H1 (cell line): Measurements from ENCODE around the gene KIAA1671. TPM values are rescaled to one million over a fixed set of nuclear protein-coding genes. Genes with fewer than 3 reads are reported as not detected.
A peak's percentile ranks its signal among the peaks of the same experiment; 100 is the strongest.

ENCODE experiments used
- CTCF ChIA-PET: fragments of 300-600 bp; sonication (Branson Sonifier 250); formaldehyde crosslinking; loops from one replicate; lab custom pipeline; 2021; ENCODE audit not compliant: partially characterized antibody; lab: Charles Lee
- POLR2A ChIA-PET: fragments of 300-600 bp; sonication (Branson Sonifier 250); formaldehyde crosslinking; loops from one replicate; lab custom pipeline; 2021; ENCODE audit warnings: inconsistent platforms; ENCODE audit not compliant: partially characterized antibody; lab: Charles Lee
- DNase-seq, 2 experiments: peaks; one replicate each; pipeline versions ENCODE4 v3.0.0 to v3.0.0-alpha.2; 2010 to 2022; ENCODE audit warnings: low spot score in 2 of 2, low read depth in 1 of 2, mixed read lengths in 1 of 2
- FAIRE-seq: peaks from 2 replicates; lab custom pipeline; 2011; peaks lifted over from hg19 to GRCh38; lab: Jason Lieb, UNC
- H2AFZ ChIP-seq: 2 replicates; pipeline ENCODE4 v1.8.1; 2012; ENCODE audit warnings: low read length, inconsistent platforms
- H2AK5ac ChIP-seq: 2 replicates; pipeline ENCODE4 v1.6.1; 2013; ENCODE audit warnings: low read depth, low read length
- H2BK120ac ChIP-seq: replicated peaks from 2 replicates; pipeline ENCODE3; 2013; ENCODE audit warnings: low read depth, low read length, inconsistent platforms
- H2BK12ac ChIP-seq: 2 replicates; pipeline ENCODE4 v1.6.1; 2013; ENCODE audit warnings: low read depth, low read length
- H2BK15ac ChIP-seq: 2 replicates; pipeline ENCODE4 v1.6.1; 2013; ENCODE audit warnings: low read length
- H2BK20ac ChIP-seq: 2 replicates; pipeline ENCODE4 v1.6.1; 2013; ENCODE audit warnings: low read length
- H2BK5ac ChIP-seq: 2 replicates; pipeline ENCODE4 v1.6.1; 2013; ENCODE audit warnings: low read depth, low read length
- H3K14ac ChIP-seq: 2 replicates; pipeline ENCODE4 v1.6.1; 2013; ENCODE audit warnings: inconsistent platforms; ENCODE audit not compliant: insufficient read length
- H3K18ac ChIP-seq: 2 replicates; pipeline ENCODE4 v1.6.1; 2013; ENCODE audit warnings: low read length; ENCODE audit errors: extremely low read depth
- H3K23ac ChIP-seq: 2 replicates; pipeline ENCODE4 v1.6.1; 2013; ENCODE audit warnings: inconsistent platforms; ENCODE audit not compliant: insufficient read length
- H3K23me2 ChIP-seq: 2 replicates; pipeline ENCODE4 v1.6.1; 2013; ENCODE audit warnings: low read depth, low read length
- H3K27ac ChIP-seq: 2 replicates; pipeline ENCODE4 v1.6.1; 2011; ENCODE audit warnings: low read depth, low read length, inconsistent platforms
- H3K27me3 ChIP-seq, 4 experiments: replicated peaks in 1 of 4; 1 replicate in 1 of 4; 2 replicates in 3 of 4; pipeline versions ENCODE4 v1.6.1 to v1.8.1; 2011 to 2013; ENCODE audit warnings: low read length in 3 of 4, mild to moderate bottlenecking in 3 of 4, inconsistent platforms in 2 of 4, mixed read lengths in 2 of 4, moderate library complexity in 1 of 4; ENCODE audit not compliant: control insufficient read depth in 3 of 4, insufficient read depth in 3 of 4; ENCODE audit errors: extremely low read depth in 1 of 4
- H3K36me3 ChIP-seq, 4 experiments: 2 replicates each; pipeline versions ENCODE4 v1.6.1 to v1.8.1; 2011 to 2013; ENCODE audit warnings: mild to moderate bottlenecking in 4 of 4, low read length in 3 of 4, moderate library complexity in 2 of 4, control low read depth in 1 of 4, inconsistent platforms in 1 of 4; ENCODE audit not compliant: insufficient read depth in 4 of 4, control insufficient read depth in 2 of 4
- H3K4ac ChIP-seq: replicated peaks from 2 replicates; pipeline ENCODE3; 2013; ENCODE audit warnings: low read length, low read depth, mixed read lengths, inconsistent platforms; ENCODE audit not compliant: insufficient read length
- H3K4me1 ChIP-seq, 4 experiments: replicated peaks in 1 of 4; 1 replicate in 1 of 4; 2 replicates in 3 of 4; pipeline versions ENCODE4 v1.6.1 to v1.8.1; 2011 to 2013; ENCODE audit warnings: low read length in 3 of 4, inconsistent platforms in 2 of 4, mixed read lengths in 1 of 4; ENCODE audit not compliant: insufficient read depth in 4 of 4, control insufficient read depth in 3 of 4
- H3K4me2 ChIP-seq, 2 experiments: 2 replicates each; pipeline versions ENCODE4 v1.6.1 to v1.8.1; 2011 to 2013; ENCODE audit warnings: low read depth in 2 of 2, low read length in 2 of 2, control low read depth in 1 of 2, inconsistent platforms in 1 of 2, mild to moderate bottlenecking in 1 of 2; ENCODE audit not compliant: insufficient read depth in 1 of 2
- H3K4me3 ChIP-seq, 4 experiments: fragments of 200-600, 300-600 bp in 1 of 4; sonication (generic), shearing (Covaris generic), sonication (Bioruptor Twin) in 1 of 4; 2 replicates each; pipeline versions ENCODE4 v1.5.1 to v1.8.1; 2011 to 2016; ENCODE audit warnings: low read length in 4 of 4, low read depth in 3 of 4, control low read depth in 2 of 4, inconsistent platforms in 2 of 4, mild to moderate bottlenecking in 2 of 4, mixed read lengths in 1 of 4, moderate library complexity in 1 of 4; ENCODE audit not compliant: insufficient read depth in 2 of 4; ENCODE audit errors: extremely low read depth in 1 of 4
- H3K56ac ChIP-seq: replicated peaks from 2 replicates; pipeline ENCODE3; 2013; ENCODE audit warnings: low read depth, mild to moderate bottlenecking, mixed read lengths, low read length, inconsistent platforms; ENCODE audit not compliant: insufficient read length
- H3K79me1 ChIP-seq: 2 replicates; pipeline ENCODE4 v1.6.1; 2013; ENCODE audit warnings: low read depth, low read length, control low read depth
- H3K79me2 ChIP-seq, 2 experiments: 2 replicates each; pipeline versions ENCODE4 v1.6.1 to v1.8.1; 2012 to 2013; ENCODE audit warnings: low read length in 2 of 2, mild to moderate bottlenecking in 2 of 2, inconsistent platforms in 1 of 2; ENCODE audit not compliant: insufficient read depth in 2 of 2, control insufficient read depth in 1 of 2
- H3K9ac ChIP-seq, 4 experiments: replicated peaks in 1 of 4; 1 replicate in 1 of 4; 2 replicates in 3 of 4; pipeline versions ENCODE4 v1.6.1 to v1.8.1; 2011 to 2013; ENCODE audit warnings: low read depth in 3 of 4, low read length in 3 of 4, control low read depth in 2 of 4, mild to moderate bottlenecking in 2 of 4, moderate library complexity in 2 of 4, inconsistent platforms in 1 of 4; ENCODE audit errors: extremely low read depth in 1 of 4
- H3K9me3 ChIP-seq, 2 experiments: 2 replicates each; pipeline versions ENCODE4 v1.6.1 to v1.8.1; 2012 to 2013; ENCODE audit warnings: mild to moderate bottlenecking in 2 of 2, moderate library complexity in 2 of 2, control low read depth in 1 of 2, inconsistent platforms in 1 of 2, low read depth in 1 of 2, low read length in 1 of 2, mixed read lengths in 1 of 2; ENCODE audit not compliant: insufficient read depth in 2 of 2
- H4K20me1 ChIP-seq, 2 experiments: replicated peaks in 1 of 2; 2 replicates each; pipeline versions ENCODE3 to v1.8.1; 2011 to 2013; ENCODE audit warnings: inconsistent platforms in 2 of 2, low read length in 2 of 2, mild to moderate bottlenecking in 1 of 2; ENCODE audit not compliant: insufficient read depth in 2 of 2, control insufficient read depth in 1 of 2
- H4K5ac ChIP-seq: 2 replicates; pipeline ENCODE4 v1.6.1; 2013; ENCODE audit warnings: low read length, low read depth, mixed read lengths, inconsistent platforms; ENCODE audit not compliant: insufficient read length
- H4K8ac ChIP-seq: 2 replicates; pipeline ENCODE4 v1.8.0; 2013; ENCODE audit warnings: mild to moderate bottlenecking, moderate library complexity, low read length, inconsistent platforms; ENCODE audit not compliant: insufficient read depth; ENCODE audit errors: extremely low read depth
- H4K91ac ChIP-seq: replicated peaks from 2 replicates; pipeline ENCODE3; 2013; ENCODE audit warnings: low read length, mixed read lengths, inconsistent platforms; ENCODE audit not compliant: insufficient read length
- KDM1A ChIP-seq: fragments of 200-600, 300-600 bp; sonication (generic); IDR thresholded peaks from 2 replicates; pipeline ENCODE4 v1.7.1; 2016; ENCODE audit warnings: mild to moderate bottlenecking, low read length, borderline replicate concordance
- RAD21 ChIP-seq, 2 experiments: IDR thresholded peaks in 1 of 2; conservative IDR thresholded peaks in 1 of 2; 2 replicates each; pipeline ENCODE4 v1.6.1; 2011; ENCODE audit warnings: low read depth in 2 of 2, low read length in 2 of 2, improper control_type of control experiment in 1 of 2, inconsistent platforms in 1 of 2, mild to moderate bottlenecking in 1 of 2, moderate library complexity in 1 of 2
- WGBS, 2 experiments: shearing (Covaris generic) in 1 of 2; methylation state at CpG; one replicate each; pipeline versions ENCODE4 v1.1.6 to v1.1.7; 2013 to 2015; ENCODE audit warnings: low lambda C conversion rate in 2 of 2, mixed read lengths in 2 of 2, inconsistent platforms in 1 of 2, low coverage in 1 of 2, missing lambda C conversion rate in 1 of 2; ENCODE audit not compliant: insufficient replicate concordance in 2 of 2, insufficient coverage in 1 of 2, insufficient read length in 1 of 2; ENCODE audit errors: extremely low coverage in 1 of 2, missing lambda C conversion rate in 1 of 2; 5-methylcytosine and 5-hydroxymethylcytosine counted together
- polyA plus RNA-seq, 7 experiments: library from polyadenylated mRNA; depleted of rRNA in 3 of 7; stranded (reverse) in 5 of 7; unstranded in 2 of 7; fragments of >200 nt in 5 of 7; fragments of 200-250 nt in 2 of 7; gene quantifications; 1 replicate in 5 of 7; 2 replicates in 1 of 7; 4 replicates in 1 of 7; pipeline versions ENCODE4 v1.2.1 to v1.2.3, GENCODE V29; 2011 to 2013; ENCODE audit warnings: missing spikeins in 2 of 7, mixed read lengths in 2 of 7
- total RNA-seq: library from RNA; stranded (reverse); fragmentation: NEBNext Ultra II Directional; extraction: Animal tissue kit (Norgen Biotek cat#: 25700); gene quantifications from 2 replicates; pipeline ENCODE4 v1.2.1, GENCODE V29; 2021
- TF ChIP-seq, protein P1 (sequence below): IDR thresholded peaks from 2 replicates; pipeline ENCODE4 v1.6.1; 2012; ENCODE audit warnings: inconsistent platforms
- TF ChIP-seq, protein P2 (sequence below): IDR thresholded peaks from 2 replicates; pipeline ENCODE4 v1.6.1; 2011; ENCODE audit warnings: low read length, improper control_type of control experiment
- TF ChIP-seq, protein P3 (sequence below), 3 experiments: IDR thresholded peaks; 1 replicate in 2 of 3; 2 replicates in 1 of 3; pipeline versions ENCODE4 v1.5.1 to v1.6.1; 2011; ENCODE audit warnings: low read length in 3 of 3, mild to moderate bottlenecking in 3 of 3, inconsistent platforms in 2 of 3, low read depth in 1 of 3, moderate library complexity in 1 of 3; ENCODE audit not compliant: insufficient read depth in 1 of 3; ENCODE audit errors: control extremely low read depth in 1 of 3

KIAA1671 gene
- total and polyA plus RNA-seq, 2 of the 8 experiments (the other 6 are each of a cell fraction or from before 2014, with no cell fraction given) = 6.4 to 23.9 TPM

DNA sequence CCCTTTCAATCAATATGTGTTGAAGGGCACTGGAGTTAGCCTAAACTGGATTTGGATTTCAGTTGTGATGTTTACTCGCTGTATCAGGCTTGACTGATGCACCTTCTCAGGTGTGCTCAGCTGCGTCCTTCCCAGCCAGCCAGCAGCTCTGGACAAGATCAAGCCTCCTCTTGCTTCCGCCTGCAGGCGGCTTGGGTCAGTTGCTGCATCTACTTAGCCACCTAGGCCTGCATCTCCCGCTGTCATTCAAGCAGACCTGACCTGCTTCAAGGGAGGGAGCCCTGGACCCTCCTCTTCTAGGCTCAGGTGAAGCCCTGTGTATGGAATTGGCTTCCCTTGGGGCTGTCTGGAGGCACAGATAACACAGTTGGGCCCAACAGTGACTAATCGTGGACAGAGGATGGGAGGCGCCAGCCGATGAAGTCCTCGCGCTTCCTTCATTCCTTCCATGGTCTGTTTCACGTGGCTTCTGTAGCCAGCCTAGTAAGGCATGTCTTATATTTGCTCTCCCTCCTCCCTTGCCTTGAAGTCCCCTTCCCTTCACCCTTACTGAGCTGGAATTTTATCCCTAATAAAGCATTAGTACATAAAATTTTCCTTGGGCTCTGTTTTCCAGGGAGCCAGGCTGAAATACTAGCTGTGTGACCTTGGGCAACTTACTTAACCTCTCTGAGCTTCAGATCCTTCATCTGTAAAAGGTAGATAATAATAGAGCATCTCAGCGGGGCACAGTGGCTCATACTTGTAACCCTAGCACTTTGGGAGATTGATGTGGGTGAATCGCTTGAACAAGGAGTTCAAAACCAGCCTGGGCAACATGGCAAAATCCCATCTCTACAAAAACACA is 3.9 kb upstream of the KIAA1671 start:
- FAIRE-seq (no peak), DNase-seq (no peak)
- peaks cover 2 to 16% (median 5%) of the 10 kb centered on the region in 4 experiments; a peak in 6 of 7 replicates for H3K4me1 ChIP-seq
- H2BK12ac ChIP-seq = peak overlapping the region; percentile 94
- H3K27ac ChIP-seq = no peak overlapping the region
- H3K18ac ChIP-seq = peak overlapping the region; percentile 26; the same call in 1 of the 2 replicates
- H3K23me2 ChIP-seq = peaks cover 10% of the 10 kb centered on the region
- ChIA-PET CTCF (interaction anchor here (0.9 to 15.1 kb wide), 8 partner anchors 10 to 104 kb away, joined by 3 to 221 read pairs (median 4); no protein-coding TSS in a partner anchor), POLR2A (interaction anchor here (0.9 to 1.5 kb wide), 4 partner anchors 11 to 100 kb away, joined by 3 to 4 read pairs (median 4); no protein-coding TSS in a partner anchor)
- no peaks in the 10 kb centered on the region for H4K20me1 ChIP-seq
- TF ChIP-seq, protein P1, sequence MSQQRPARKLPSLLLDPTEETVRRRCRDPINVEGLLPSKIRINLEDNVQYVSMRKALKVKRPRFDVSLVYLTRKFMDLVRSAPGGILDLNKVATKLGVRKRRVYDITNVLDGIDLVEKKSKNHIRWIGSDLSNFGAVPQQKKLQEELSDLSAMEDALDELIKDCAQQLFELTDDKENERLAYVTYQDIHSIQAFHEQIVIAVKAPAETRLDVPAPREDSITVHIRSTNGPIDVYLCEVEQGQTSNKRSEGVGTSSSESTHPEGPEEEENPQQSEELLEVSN = no peak
- TF ChIP-seq KDM1A (peak; percentile 47; the same call in 1 of the 2 replicates), RAD21 (IDR thresholded peaks at IDR 0.05 in 1 of 2, conservative IDR thresholded peaks at IDR 0.05 in 1 of 2; ENCODE audit: low read depth in 2 of 2, low read length in 2 of 2) (no peak; a peak in 1 of 4 replicates)
- TF ChIP-seq, protein P2, sequence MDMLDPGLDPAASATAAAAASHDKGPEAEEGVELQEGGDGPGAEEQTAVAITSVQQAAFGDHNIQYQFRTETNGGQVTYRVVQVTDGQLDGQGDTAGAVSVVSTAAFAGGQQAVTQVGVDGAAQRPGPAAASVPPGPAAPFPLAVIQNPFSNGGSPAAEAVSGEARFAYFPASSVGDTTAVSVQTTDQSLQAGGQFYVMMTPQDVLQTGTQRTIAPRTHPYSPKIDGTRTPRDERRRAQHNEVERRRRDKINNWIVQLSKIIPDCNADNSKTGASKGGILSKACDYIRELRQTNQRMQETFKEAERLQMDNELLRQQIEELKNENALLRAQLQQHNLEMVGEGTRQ = no peak
- TF ChIP-seq, protein P3, sequence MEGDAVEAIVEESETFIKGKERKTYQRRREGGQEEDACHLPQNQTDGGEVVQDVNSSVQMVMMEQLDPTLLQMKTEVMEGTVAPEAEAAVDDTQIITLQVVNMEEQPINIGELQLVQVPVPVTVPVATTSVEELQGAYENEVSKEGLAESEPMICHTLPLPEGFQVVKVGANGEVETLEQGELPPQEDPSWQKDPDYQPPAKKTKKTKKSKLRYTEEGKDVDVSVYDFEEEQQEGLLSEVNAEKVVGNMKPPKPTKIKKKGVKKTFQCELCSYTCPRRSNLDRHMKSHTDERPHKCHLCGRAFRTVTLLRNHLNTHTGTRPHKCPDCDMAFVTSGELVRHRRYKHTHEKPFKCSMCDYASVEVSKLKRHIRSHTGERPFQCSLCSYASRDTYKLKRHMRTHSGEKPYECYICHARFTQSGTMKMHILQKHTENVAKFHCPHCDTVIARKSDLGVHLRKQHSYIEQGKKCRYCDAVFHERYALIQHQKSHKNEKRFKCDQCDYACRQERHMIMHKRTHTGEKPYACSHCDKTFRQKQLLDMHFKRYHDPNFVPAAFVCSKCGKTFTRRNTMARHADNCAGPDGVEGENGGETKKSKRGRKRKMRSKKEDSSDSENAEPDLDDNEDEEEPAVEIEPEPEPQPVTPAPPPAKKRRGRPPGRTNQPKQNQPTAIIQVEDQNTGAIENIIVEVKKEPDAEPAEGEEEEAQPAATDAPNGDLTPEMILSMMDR (IDR thresholded peaks at IDR 0.05; ENCODE audit: control extremely low read depth in 1 of 3, insufficient read depth in 1 of 3, low read depth in 1 of 3, low read length in 3 of 3) = peak; percentile 9 to 30 (median 13); a peak in 2 of 4 replicates
- WGBS, 2 experiments = 85% methylated on average over 13 of the region's 13 CpGs; no CpG with 5 or more reads in 1 of the 2 experiments
- H3K23ac ChIP-seq = no peak overlapping the region
- no peak overlapping the region for H3K4ac ChIP-seq
- no peak overlapping the region for H2AFZ ChIP-seq
- H4K8ac ChIP-seq = no peak overlapping the region
- peak overlapping the region; percentile 48 for H2BK120ac ChIP-seq
- no peaks in the 10 kb centered on the region for H3K79me1 ChIP-seq
- H3K14ac ChIP-seq = no peak overlapping the region
- H4K5ac ChIP-seq = no peak overlapping the region
- no peaks in the 10 kb centered on the region for H3K36me3 ChIP-seq
- peak overlapping the region; percentile 88; the same call in 1 of the 2 replicates for H2BK15ac ChIP-seq
- H3K4me2 ChIP-seq = no peak overlapping the region
- H2BK20ac ChIP-seq = peak overlapping the region; percentile 66; the same call in 1 of the 2 replicates
- no peak overlapping the region for H3K56ac ChIP-seq
- peak overlapping the region; percentile 42; the same call in 1 of the 2 replicates for H2AK5ac ChIP-seq
- no peaks in the 10 kb centered on the region for H3K27me3 ChIP-seq
- H3K9ac ChIP-seq = no peak overlapping the region
- peak overlapping the region; percentile 53 for H4K91ac ChIP-seq
- no peak overlapping the region for H3K4me3 ChIP-seq
- H3K9me3 ChIP-seq = no peaks in the 10 kb centered on the region
- no peak overlapping the region; the same call in 1 of the 2 replicates for H2BK5ac ChIP-seq
- no peaks in the 10 kb centered on the region for H3K79me2 ChIP-seq
